WERI-Rb-1 (cell line): ENCODE data around the gene GPX6.

ENCODE experiments used
- DNase-seq: peaks from one replicate; pipeline ENCODE4 v3.0.0-alpha.2; 2020
- H3K27ac ChIP-seq: fragments of 250-450 bp; sonication (Bioruptor Pico); 2 replicates; pipeline ENCODE4 v1.5.1; 2020; ENCODE audit warnings: mild to moderate bottlenecking, moderate library complexity
- H3K27me3 ChIP-seq: fragments of 250-450 bp; sonication (Bioruptor Pico); 2 replicates; pipeline ENCODE4 v1.5.1; 2021; ENCODE audit warnings: mild to moderate bottlenecking, low read depth, moderate library complexity; ENCODE audit not compliant: insufficient read depth, severe bottlenecking
- H3K36me3 ChIP-seq: fragments of 250-450 bp; sonication (Bioruptor Pico); 2 replicates; pipeline ENCODE4 v1.5.1; 2020; ENCODE audit warnings: mild to moderate bottlenecking, moderate library complexity
- H3K4me3 ChIP-seq: 2 replicates; pipeline ENCODE4 v1.5.1; 2011; ENCODE audit warnings: low read depth, mild to moderate bottlenecking, control low read depth, low read length
- H3K9me3 ChIP-seq: fragments of 250-450 bp; sonication (Bioruptor Pico); 2 replicates; pipeline ENCODE4 v1.5.1; 2021; ENCODE audit warnings: mild to moderate bottlenecking, moderate library complexity; ENCODE audit not compliant: severe bottlenecking
- TF ChIP-seq, protein P1 (sequence below): IDR thresholded peaks from 2 replicates; pipeline ENCODE4 v1.5.1; 2011; ENCODE audit warnings: low read depth, mild to moderate bottlenecking, control low read depth, inconsistent platforms, low read length

GPX6 gene

DNA sequence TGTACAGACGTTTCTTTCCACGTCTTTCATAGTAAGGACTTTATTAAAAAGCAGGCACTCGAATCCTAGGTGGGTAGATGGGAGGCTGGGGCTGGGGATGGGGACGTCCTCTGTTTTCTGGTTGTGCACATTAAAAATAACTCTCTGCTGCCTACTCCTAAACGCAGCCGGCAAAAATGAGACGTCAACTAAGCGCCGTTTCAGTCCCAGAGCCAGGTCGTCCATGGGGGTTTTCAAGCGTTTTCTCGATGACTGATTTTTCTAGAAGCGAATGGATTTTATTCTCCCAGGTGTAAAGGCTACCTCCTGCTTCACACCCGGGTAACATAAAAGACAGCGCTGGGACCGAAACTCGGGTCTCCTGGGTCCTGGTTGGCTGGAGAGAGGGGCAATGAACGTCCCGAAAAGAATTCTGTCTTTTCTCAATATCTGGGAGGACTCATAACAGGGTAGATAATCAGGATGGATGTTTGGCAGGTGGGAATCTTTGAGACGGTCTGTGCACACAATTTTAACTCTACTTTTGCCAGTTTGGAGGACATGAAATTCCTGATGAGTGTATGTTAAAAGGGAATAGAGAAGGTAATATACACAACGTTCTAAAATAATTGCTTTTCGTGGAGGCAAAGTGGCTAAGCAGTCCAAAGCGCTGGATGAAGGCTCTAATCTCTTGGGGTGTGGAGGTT, 25.2 kb downstream of the GPX6 start:
- Histone ChIP-seq H3K9me3 (no peaks in the 10 kb centered on the region), H3K27me3 (no peaks in the 10 kb centered on the region), H3K27ac (no peak overlapping the region), H3K36me3 (no peaks in the 10 kb centered on the region), H3K4me3 (no peak overlapping the region)
- no peak for DNase-seq
- TF ChIP-seq, protein P1, sequence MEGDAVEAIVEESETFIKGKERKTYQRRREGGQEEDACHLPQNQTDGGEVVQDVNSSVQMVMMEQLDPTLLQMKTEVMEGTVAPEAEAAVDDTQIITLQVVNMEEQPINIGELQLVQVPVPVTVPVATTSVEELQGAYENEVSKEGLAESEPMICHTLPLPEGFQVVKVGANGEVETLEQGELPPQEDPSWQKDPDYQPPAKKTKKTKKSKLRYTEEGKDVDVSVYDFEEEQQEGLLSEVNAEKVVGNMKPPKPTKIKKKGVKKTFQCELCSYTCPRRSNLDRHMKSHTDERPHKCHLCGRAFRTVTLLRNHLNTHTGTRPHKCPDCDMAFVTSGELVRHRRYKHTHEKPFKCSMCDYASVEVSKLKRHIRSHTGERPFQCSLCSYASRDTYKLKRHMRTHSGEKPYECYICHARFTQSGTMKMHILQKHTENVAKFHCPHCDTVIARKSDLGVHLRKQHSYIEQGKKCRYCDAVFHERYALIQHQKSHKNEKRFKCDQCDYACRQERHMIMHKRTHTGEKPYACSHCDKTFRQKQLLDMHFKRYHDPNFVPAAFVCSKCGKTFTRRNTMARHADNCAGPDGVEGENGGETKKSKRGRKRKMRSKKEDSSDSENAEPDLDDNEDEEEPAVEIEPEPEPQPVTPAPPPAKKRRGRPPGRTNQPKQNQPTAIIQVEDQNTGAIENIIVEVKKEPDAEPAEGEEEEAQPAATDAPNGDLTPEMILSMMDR: no peak

DNA sequence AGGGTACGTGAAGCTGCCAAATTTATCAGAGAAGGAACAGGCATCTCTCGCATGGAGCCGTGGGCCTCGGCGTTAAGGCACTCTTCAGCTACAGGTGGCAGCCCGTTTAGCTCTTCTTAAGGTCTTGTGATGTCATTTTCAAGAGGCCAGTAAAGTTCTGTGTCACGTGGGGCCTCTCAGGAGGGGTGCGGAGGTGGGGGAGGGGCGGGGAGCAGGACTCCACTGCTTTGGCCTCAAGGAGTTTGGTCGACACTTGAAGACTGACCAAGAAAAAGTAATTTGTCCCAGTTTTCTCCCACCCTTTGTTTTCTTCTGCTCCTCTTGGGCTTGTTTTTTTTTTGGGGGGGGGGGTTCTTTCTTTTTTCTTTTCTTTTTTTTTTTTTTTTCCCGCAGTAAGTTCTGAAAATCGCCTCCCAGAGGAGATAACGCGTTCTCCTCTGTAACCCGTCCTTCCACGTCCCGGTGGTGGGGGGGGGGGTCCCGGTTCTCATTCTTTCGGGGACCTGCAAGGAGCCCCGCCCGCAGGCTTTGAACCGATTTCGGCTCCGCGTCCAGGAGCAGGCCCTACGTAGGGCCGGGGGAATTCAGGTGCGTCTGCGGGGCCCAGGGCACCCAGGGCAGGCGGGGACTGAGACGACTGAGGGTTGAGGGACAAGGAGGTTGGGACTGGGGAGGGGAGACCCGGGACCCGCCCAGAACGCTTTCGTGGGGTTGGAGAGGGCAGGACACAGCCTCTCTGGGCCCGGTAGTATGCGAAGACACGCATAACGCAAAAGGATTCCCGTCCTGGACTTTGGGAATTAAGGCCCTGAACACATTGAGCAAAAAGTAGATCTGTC, 26.0 kb downstream of the GPX6 start:
- no peaks in the 10 kb centered on the region for H3K9me3 ChIP-seq
- H3K27me3 ChIP-seq: no peaks in the 10 kb centered on the region
- no peak for DNase-seq
- H3K4me3 ChIP-seq: no peak overlapping the region
- H3K27ac ChIP-seq: no peak overlapping the region
- TF ChIP-seq, protein P1: no peak
- H3K36me3 ChIP-seq: no peaks in the 10 kb centered on the region

DNA sequence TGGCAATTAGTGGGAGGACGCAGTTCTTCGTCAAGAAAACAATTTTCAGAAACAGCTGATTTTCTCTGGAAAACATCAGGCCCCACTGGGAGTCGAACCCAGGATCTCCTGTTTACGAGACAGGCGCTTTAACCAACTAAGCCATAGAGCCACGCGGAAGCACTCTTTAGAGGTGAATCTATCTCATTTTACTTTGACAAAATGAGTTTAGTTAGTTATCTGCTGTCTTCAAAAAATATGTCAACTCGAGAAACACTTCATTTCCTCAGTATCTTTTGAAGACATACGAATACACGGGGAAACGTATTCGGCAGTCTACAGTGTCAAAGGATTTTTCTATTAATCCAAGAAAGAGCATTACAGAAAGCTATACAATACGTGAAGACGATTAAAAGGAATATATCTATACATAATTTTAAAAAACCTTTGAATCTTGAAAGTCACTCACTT, 26.7 kb downstream of the GPX6 start:
- TF ChIP-seq, protein P1: no peak
- DNase-seq: no peak
- Histone ChIP-seq H3K27me3 (no peaks in the 10 kb centered on the region), H3K9me3 (no peaks in the 10 kb centered on the region), H3K4me3 (no peak overlapping the region), H3K27ac (no peak overlapping the region), H3K36me3 (no peaks in the 10 kb centered on the region)

DNA sequence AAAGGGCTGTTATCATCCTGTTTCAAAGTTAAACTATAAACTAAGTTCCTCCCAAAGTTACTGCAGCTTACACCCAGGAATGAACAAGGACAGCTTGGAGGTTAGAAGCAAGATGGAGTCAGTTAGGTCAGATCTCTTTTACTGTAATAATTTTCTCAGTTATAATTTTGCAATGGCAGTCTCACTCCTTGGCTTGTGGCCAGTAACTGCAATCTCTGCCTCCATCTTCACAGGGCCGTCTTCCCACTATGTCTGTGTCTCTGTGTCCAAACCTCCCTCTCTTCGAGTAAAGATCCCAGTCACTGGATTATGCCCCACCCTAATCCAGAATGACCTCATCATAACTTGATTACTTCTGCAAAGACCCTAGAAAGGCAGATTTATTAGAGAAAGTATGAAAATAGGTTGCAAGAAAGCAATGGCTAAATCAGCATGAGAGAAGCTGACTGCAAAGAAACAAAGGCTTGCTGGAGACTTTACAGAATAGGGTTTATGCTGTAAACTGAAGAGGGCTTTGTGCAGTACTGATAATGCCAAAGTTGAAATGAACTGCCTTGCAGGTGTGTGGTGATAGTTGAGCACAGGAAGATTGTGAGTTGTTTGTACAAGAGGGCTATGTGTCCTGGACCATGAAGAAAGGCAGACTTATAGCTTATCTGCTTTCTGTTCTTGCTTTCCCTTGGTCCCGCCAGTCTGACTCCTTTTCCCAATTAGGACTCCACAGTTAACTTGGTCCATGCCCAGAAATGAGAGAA, 28.4 kb downstream of the GPX6 start:
- TF ChIP-seq, protein P1: no peak
- Histone ChIP-seq H3K9me3 (peaks cover 5% of the 10 kb centered on the region), H3K27me3 (no peaks in the 10 kb centered on the region), H3K27ac (no peak overlapping the region), H3K4me3 (no peak overlapping the region), H3K36me3 (no peaks in the 10 kb centered on the region)
- no peak for DNase-seq

DNA sequence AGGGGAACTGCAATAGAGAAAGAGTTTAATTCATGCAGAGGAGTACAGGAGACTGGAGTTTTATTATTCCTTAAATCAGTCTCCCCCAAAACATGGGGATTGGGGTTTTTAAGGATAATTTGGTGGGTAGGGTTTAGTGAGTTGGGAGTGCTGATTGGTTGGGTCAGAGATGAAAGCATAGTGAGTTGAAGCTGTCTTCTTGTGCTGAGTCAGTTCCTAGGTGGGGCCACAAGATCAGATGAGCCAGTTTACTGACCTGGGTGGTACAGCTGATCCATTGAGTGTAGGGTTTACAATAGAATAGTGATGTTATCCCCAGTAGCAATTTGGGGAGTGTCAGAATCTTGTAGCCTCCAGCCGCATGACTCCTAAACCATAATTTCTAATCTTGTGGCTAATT, 29.1 kb downstream of the GPX6 start:
- no peak overlapping the region for H3K4me3 ChIP-seq
- no peaks in the 10 kb centered on the region for H3K27me3 ChIP-seq
- TF ChIP-seq, protein P1: no peak
- no peak for DNase-seq
- H3K27ac ChIP-seq: no peak overlapping the region
- no peaks in the 10 kb centered on the region for H3K36me3 ChIP-seq
- peaks cover 5% of the 10 kb centered on the region for H3K9me3 ChIP-seq
